Esophagus squamous epithelium (tissue), 4 donors: ENCODE measurements around the gene MIOS.

Experiments
- POLR2A ChIP-seq, 4 donors: fragments of 450-650 bp; IDR thresholded peaks; one replicate each; pipeline ENCODE4 v1.6.1; 2017; ENCODE audit warnings: antibody characterized with exemption in 4 of 4, mild to moderate bottlenecking in 4 of 4, moderate library complexity in 3 of 4
- TF ChIP-seq, protein P1 (sequence below), 6 experiments: fragments of 450-650 bp in 4 of 6; fragments of 200-600 bp in 2 of 6; sonication (generic) in 2 of 6; IDR thresholded peaks; one replicate each; pipeline ENCODE4 v1.5.1; 2016 to 2019; ENCODE audit warnings: antibody characterized with exemption in 6 of 6, mild to moderate bottlenecking in 4 of 6, moderate library complexity in 4 of 6

GRCh38 chr7:7535691-7536090, 31.0 kb upstream of the MIOS start, which contains the start of gene COL28A1:
- TF ChIP-seq, protein P1, sequence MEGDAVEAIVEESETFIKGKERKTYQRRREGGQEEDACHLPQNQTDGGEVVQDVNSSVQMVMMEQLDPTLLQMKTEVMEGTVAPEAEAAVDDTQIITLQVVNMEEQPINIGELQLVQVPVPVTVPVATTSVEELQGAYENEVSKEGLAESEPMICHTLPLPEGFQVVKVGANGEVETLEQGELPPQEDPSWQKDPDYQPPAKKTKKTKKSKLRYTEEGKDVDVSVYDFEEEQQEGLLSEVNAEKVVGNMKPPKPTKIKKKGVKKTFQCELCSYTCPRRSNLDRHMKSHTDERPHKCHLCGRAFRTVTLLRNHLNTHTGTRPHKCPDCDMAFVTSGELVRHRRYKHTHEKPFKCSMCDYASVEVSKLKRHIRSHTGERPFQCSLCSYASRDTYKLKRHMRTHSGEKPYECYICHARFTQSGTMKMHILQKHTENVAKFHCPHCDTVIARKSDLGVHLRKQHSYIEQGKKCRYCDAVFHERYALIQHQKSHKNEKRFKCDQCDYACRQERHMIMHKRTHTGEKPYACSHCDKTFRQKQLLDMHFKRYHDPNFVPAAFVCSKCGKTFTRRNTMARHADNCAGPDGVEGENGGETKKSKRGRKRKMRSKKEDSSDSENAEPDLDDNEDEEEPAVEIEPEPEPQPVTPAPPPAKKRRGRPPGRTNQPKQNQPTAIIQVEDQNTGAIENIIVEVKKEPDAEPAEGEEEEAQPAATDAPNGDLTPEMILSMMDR (IDR thresholded peaks at IDR 0.05), result no peak
- no peak for TF ChIP-seq POLR2A (IDR thresholded peaks at IDR 0.05)
